ENCODE measurements around the gene TM9SF1.

Gene TM9SF1

DNA sequence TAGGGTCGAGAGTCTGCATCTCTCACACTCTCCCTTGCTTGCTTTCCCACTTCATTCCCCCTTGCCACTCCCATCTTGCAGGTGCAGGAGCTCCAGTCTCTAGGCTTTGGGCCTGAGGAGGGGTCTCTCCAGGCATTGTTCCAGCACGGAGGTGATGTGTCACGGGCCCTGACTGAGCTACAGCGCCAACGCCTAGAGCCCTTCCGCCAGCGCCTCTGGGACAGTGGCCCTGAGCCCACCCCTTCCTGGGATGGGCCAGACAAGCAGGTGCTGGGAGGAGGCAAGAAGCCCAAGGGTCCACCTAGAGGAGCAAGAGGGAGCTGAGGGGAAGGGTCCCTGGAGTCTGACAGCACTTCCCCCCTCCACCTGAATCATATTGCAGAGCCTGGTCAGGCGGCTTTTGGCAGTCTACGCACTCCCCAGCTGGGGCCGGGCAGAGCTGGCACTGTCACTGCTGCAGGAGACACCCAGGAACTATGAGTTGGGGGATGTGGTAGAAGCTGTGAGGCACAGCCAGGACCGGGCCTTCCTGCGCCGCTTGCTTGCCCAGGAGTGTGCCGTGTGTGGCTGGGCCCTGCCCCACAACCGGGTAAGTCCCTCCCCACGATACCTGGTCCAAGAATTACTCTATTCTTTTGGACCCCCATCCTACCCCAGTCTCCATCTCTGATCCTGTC is 43.7 kb downstream of the TM9SF1 start:
- no peak for DNase-seq (ENCODE audit: low spot score)

DNA sequence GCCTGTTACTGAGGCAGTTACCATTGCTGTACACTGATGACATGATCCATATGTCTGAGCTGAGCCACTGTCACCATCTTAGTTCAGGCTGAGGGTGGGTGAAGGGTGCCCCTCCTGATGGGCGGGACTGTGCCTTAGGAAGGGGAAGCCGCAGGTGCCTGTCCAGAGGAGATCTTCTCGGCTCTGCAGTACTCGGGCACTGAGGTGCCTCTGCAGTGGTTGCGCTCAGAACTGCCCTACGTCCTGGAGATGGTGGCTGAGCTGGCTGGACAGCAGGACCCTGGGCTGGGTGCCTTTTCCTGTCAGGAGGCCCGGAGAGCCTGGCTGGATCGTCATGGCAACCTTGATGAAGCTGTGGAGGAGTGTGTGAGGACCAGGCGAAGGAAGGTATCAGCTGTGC is 44.2 kb downstream of the TM9SF1 start:
- no peak for DNase-seq (ENCODE audit: low spot score)

DNA sequence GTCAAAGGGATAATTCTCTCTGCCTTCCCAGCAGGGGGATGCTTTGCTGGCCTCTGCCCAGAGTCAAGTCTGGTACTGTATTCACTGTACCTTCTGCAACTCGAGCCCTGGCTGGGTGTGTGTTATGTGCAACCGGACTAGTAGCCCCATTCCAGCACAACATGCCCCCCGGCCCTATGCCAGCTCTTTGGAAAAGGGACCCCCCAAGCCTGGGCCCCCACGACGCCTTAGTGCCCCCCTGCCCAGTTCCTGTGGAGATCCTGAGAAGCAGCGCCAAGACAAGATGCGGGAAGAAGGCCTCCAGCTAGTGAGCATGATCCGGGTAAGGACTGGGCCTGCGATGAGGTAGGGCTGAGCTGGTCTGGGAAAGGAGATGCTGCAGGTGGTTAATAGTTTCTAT is 44.7 kb downstream of the TM9SF1 start:
- DNase-seq (ENCODE audit: low spot score), result no peak

DNA sequence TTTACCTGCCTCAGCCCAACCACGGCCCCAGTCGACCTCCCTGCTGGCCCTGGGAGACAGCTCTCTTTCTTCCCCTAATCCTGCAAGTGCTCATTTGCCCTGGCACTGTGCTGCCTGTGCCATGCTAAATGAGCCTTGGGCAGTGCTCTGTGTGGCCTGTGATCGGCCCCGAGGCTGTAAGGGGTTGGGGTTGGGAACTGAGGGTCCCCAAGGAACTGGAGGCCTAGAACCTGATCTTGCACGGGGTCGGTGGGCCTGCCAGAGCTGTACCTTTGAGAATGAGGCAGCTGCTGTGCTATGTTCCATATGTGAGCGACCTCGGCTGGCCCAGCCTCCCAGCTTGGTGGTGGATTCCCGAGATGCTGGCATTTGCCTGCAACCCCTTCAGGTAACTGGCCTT is 45.2 kb downstream of the TM9SF1 start:
- no peak for DNase-seq (ENCODE audit: low spot score)

DNA sequence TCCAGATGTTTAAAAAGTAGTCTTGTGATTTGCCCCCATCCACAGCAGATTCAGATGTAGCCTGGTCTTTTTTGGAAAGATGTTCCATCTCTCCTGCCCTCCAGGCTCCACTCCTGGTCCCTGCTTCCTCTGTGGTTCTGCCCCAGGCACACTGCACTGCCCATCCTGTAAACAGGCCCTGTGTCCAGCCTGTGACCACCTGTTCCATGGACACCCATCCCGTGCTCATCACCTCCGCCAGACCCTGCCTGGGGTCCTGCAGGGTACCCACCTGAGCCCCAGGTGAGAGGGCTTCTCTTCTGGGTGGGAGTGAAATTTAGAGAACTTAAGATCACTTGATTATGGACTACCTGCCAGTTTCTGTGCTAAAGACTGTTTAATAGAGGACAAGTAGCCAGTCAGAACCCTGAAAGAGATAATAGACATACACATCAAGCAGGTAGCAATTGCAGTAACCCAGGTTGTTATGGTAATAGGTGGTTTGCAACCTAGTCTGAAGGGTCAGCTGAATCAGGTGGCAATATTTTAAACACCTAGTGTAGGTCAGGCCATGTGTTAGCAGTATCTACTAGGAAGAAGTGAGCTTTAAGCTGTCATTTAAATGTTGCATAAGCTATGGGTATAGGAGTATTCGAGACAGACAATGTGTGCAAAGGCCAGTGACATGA is 45.8 kb downstream of the TM9SF1 start:
- DNase-seq (ENCODE audit: low spot score), result no peak

DNA sequence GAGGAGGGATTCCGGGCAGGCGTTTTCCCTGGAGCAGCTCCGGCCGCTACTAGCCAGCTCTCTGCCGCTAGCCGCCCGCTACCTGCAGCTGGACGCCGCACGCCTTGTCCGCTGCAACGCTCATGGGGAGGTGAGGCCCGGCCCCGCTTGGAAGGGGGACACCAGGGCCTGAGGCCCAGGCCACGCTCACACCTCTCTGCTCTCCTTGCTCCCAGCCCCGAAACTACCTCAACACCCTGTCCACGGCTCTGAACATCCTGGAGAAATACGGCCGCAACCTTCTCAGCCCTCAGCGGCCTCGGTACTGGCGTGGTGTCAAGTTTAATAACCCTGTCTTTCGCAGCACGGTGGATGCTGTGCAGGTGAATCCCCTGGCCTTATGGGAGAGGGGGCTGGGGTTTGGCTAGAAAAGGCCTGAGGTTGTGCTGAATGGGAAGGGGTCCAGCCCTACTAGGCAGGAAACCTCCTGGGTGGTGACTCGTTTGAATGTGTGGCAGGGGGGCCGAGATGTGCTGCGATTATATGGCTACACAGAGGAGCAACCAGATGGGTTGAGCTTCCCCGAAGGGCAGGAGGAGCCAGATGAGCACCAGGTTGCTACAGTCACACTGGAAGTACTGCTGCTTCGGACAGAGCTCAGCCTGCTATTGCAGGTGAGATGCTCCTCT is 47.3 kb downstream of the TM9SF1 start:
- DNase-seq (ENCODE audit: low spot score), result no peak

DNA sequence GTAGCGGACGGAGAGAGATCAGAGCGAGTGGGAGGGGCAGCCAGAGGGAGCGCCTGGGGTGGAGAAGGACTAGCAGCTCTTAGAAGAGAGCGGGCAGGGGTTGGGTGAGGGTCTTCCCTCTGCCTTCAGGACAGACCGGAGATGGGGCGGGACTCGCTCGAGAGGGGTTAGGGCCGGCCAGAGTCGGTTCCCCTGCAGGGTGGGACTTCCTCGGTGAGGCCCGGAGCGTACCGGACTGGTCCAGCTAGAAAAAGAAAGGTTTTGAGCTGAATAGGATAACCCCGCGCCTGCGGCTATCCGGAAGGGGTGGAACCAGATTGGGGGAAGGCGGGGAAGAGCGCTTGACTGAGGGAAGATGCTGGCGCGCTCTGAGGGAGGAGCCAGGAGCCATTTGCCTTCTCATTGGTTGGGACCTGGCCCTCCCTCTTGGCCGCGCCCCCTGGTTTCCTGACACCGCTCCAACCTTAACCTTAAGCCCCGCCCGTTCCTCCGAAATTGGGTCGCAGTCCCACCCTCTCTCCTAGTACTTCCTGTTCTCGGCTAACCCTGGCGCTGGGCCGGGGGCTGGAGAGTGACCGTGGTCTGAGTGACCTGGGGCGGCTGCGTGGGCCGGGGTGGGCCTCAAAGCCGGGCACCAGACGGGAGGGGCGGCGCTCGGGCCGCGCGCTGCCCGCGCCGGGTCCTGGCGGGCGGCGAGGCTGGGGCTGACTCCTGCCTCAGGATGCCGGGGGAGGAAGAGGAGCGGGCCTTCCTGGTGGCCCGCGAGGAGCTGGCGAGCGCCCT is 48.1 kb downstream of the TM9SF1 start, which contains the start of gene RNF31:
Gene RNF31, plus strand, starts transcription at position 521 of the 783 bp plus-strand sequence. Its CDS starts 201 bp downstream, at position 722.
- peak; percentile 98 for DNase-seq (ENCODE audit: low spot score)

DNA sequence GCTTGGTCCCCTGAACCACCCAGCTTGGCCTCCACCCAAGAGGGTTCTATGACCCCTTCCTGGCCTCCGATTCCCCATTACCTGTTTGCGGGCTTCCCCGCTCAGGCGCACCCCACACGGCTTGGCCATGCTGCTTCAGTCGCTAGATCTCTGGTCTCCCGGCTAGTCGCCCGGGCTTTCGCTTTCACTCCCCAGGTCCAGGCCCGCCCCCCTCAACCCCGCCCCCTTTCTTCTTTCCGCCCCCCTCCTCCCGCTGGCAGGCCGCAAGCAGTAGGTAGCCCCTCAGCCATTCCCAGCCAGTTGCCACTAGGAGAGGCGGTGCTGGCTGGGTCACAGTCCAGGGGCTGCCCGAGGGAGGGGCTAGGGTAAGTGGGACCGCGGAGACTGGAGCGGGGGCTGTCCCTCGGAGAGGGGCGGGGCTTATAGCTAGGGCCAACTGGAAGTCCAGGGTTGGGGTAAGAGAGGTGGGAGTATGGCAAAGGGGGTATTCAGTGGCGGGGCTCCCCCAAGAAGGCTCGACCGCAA is 48.7 kb downstream of the TM9SF1 start, which contains the start of gene PSME2:
Gene PSME2, minus strand, starts transcription at position 158 of the 525 bp plus-strand sequence. Its CDS starts 29 bp downstream, at position 129.
- peak; percentile 99 for DNase-seq (ENCODE audit: low spot score)

DNA sequence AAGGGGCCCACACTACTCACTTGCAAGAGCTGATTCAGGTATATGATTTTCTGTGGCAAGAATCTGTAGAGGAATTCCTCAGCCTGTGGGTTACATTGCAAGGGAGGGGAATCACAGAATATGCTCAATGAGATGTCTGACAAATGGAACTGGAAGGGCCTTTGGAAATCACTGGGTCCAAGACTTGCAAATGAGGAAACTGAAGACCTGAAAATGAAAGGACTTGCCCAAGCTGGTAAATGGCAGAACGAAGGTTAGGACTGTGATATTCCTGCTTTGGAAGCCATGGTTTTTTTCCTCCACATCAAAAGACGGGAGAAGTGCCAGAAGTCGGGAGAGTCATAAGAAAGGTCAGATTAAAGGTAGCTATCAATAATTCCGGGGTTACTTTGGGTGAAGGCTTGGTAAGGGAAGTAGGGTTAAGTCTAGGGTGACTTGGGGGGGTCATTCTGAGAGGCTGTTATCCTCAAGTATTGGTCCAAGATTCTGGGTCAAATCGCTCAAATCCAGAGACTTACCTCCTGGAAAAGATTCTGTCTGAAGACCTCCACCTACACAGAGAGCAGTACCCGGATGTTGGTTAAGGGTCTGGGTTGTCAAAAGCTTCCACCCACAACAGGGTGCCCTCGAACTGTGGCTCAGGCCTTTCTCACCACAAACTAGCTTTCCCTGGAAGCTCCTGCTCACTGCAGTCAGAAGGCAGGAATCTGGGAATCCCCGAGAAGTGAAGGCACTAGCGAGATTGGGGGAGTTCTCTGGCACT is 49.4 kb downstream of the TM9SF1 start:
- peak; percentile 46 for DNase-seq (ENCODE audit: low spot score)

DNA sequence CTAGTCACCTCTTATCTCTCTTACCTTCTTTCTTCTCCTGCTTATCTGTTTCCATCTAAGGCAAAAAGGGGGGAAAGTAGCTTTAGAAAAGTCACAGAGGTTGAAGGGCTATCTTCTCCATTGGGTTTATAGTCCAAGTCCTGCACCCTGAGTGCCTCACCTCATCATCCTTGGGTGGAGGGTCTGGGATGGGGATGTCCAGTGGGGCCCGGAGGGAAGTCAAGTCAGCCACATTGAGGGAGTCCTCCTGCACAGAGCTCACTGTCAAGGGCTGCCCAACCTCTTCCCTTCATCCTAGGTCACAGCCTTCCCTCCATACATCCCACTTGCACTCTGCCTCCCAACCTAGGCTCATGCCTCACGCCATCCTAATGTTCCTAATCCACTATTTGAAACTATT is 50.0 kb downstream of the TM9SF1 start:
- DNase-seq (ENCODE audit: low spot score), result no peak

DNA sequence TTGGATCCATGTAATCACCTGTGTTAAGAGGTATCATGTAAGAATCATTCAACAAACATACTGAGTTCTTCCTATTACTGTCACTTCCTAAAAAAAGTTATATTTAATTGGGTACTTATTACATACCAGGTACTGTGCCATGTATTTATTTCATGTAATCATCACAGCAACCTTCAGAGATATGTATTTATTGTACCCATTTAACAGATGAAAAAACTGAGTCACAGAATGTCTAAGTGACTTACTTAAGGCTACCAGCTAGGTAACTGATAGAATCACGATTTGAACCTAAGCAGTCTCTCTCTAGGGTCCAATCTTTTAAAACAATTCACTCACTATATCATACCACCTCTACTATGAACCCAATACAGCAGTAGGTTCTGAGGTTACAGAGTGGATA is 50.8 kb downstream of the TM9SF1 start:
- DNase-seq (ENCODE audit: low spot score), result no peak

DNA sequence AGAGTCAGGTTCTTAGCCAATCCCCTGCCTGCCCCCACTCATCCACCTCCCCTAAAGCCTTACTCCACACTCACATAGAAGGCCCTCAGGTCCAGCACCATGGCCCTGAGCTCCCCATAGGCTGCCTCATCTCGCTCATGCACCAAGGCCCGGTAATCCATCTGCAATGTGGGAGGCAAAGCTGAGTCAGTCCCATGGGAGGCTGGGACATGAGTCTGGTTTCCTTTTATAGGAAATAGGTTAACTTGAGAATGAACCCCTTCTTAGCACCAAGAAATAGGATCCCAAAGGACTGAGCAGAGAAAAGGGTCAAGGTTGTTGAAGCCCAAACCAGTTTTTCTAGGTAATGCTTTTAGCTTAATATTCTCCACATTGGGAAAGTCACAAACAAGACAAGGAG is 51.7 kb downstream of the TM9SF1 start:
- DNase-seq (ENCODE audit: low spot score), result peak; percentile 36

DNA sequence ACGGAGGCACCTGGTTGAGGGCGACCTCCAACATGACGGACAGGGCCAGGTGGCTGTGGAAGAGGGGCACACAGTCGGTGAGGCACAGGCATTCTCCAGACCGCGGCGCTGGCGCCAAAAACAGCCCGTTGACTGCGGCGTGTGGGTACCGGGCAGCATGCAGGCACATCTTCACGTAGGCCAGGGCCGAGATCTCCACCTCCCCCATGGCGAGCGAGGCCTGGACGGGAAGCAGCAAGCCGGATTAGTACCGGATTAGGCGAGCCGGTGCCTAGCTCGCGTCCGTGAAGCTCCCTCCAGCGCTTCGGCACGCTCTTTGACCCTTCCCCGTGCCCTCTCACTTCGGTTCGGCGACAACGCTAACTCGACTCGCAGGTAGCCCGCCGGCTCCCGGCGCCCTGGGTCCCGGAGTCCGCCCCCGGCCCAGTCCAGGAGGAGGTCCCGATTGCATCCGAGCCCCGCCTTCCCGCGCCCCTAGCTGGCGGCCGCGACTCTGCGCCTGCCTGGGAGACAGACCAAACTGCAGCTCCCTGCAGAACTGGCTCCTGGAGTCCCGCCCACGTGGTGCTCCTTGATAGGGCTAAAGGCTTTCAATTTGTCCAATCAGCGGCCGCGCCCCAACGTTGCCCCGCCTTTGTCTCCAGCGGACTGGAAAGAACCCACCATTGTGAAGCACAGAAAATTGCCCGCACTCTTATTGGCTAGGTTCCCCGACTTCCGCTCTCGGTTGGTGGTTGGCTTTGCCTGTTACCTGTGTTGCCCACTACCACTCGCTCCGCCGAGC is 54.0 kb downstream of the TM9SF1 start, which contains the start of gene EMC9:
Gene EMC9, minus strand, starts transcription at position 495 of the 784 bp plus-strand sequence. Its CDS starts 287 bp downstream, at position 208.
- peak; percentile 100 for DNase-seq (ENCODE audit: low spot score)

DNA sequence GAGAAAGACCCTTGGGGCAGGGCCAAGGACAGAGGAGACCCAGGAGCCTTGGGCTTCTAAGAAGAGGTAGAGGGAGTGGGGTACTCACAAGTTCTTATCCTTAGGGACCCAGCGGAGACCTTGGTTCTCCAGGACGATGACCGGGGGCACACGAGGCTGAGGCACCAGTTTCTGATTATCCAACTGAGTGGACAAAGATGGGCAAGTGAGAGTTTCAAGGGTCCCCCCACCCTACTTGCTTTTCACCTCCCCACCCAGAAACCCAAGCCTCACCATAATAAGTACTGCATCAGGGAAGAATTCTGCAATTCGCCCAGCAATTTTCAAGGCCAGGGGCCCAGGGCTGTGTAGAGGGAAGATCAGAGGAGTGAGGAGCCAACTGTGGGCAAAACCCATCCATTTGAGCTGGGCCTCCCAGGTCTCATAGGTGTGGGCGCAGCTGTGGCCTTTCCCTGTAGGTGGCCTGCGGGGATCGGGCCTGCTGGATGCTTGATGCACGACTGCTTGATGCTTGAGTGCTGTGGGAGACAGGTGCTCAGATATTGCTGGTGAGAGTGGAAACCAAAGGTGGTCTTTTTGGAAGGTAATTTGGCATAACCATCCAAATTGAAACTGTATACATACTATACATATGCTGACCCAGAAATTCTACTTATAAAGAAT is 55.8 kb downstream of the TM9SF1 start:
- DNase-seq (ENCODE audit: low spot score), result peak; percentile 38

All from kidney tubule cell (primary cell).